ENCODE data around the gene ITGAX.
"Not testable (repeated sequence)": the region's sequence is repeated elsewhere in the genome, so short reads cannot be mapped to it uniquely, and the experiment has no call there.

ITGAX gene

DNA sequence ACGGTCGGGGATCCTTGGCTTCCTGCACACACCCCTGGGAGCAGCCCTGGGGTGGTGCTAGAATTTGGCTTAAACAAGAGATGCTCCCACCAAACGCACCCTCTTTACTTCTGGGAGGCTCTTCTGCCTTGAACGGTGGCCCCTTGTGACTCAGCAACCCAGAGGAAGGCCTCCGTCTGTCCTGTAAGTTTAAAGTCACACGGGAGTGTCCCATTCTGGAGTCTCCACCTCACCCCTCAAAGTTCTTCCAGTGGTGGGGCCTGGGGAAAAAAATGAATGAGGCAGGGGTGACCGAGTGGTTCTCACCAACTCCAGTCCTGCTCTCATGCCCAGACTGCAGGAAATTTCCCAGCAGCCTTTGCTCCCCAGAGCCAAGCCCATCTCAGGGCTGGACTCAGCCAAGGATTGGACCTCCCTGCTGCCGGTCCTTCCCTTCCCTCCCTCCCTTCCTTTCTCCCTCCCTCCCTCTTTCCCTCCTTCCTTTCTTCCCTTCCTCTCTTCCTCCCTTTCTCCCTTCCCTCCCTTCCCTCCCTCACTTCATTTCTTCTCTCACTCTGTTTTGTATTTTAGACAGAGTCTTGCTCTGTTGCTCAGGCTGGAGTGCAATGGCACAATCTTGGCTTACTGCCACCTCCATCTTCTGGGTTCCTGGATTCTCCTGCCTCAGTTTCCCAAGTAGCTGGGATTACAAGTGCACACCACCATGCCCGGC is 49.5 kb downstream of the ITGAX start:
- in situ Hi-C loops (cut with MboI; ENCODE audit: low sequenced_read_pairs), result no loop called here

DNA sequence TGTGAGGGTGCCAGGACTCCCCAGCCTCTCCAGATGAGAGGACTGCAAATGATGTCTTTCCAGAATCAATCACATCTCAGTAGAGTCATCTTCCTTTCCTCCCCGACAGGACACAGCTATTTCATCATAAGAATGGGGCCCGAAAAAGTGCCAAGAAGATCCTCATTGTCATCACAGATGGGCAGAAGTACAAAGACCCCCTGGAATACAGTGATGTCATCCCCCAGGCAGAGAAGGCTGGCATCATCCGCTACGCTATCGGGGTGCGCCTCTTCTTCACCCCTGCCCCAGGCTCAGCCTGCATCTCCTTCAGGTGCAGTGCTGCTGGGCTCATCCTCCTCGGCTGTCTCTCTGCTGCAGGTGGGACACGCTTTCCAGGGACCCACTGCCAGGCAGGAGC is 52.4 kb downstream of the ITGAX start:
- in situ Hi-C loops (cut with MboI; ENCODE audit: low sequenced_read_pairs), result no loop called here

DNA sequence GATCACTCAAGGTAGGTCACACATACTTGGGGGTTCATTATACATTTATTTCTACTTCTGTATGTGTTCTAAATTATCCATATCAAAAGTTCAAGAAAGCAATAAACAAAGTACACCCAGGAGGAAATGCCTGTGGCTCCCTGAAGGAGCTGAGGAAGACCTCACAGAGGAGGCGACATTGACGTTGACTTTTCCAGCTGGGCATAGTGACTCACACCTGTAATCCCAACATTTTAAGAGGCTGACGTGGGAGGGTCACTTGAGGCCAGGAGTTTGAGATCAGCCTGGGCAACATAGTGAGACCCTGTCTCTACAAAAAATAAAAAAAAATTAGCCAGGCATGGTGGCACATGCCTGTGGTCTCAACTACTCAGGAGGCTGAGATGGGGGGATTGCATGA is 54.5 kb downstream of the ITGAX start:
- in situ Hi-C loops (cut with MboI; ENCODE audit: low sequenced_read_pairs), result no loop called here

DNA sequence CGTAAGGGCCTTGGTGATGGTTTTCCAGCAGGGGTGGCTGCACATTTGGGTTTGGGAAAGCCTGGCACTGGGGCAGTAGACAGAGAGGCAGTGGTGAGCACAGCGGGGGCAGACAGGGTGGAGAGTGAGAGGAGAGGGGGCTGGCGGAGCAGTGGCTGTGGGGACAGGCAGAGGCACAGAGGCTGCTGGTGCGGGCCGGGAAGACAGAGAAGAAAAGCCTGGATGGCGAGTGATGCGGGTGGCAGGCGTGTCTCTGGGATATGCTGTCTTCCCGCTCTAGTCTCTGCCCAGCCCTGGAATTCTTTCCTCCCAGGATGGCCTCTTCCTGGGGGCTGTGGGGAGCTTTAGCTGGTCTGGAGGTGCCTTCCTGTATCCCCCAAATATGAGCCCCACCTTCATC is 55.1 kb downstream of the ITGAX start:
- in situ Hi-C loops (cut with MboI; ENCODE audit: low sequenced_read_pairs), result no loop called here

DNA sequence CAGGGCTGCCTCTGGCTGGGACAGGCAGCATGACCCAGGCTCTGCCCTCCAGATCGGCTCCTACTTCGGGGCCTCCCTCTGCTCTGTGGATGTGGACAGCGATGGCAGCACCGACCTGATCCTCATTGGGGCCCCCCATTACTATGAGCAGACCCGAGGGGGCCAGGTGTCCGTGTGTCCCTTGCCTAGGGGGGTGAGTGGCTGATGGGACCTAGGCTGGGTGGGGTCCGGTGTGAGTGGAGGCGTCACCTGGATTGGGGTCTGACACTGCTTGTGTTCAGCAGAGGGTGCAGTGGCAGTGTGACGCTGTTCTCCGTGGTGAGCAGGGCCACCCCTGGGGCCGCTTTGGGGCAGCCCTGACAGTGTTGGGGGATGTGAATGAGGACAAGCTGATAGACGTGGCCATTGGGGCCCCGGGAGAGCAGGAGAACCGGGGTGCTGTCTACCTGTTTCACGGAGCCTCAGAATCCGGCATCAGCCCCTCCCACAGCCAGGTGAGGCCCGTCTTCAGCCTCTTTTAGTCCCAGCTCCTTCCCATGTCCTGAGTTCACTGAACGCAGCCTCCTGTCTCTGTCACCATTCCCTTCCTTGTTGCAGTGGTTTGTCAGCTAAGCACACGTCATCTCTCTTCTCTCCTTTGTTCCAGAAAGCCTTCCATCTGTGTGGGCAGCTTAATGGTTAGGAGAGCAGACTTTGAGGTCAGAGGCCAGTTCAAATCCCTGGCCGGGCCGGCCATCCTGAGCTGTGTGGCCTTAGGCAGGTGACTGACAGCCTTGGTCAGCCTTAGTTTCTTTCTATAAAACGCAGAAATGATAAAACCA is 56.3 kb downstream of the ITGAX start:
- in situ Hi-C loops (cut with MboI; ENCODE audit: low sequenced_read_pairs), result no loop called here

DNA sequence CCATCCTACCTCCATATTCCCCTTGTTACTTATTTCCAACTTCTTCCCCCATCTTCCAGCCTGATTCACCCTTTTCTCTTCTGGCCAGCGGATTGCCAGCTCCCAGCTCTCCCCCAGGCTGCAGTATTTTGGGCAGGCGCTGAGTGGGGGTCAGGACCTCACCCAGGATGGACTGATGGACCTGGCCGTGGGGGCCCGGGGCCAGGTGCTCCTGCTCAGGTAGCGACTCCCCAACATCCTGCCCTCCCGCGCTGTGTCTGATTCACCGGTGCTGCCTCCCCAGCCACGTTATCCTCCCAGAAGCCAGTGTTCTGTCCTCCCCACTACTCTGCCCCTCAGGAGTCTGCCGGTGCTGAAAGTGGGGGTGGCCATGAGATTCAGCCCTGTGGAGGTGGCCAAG is 57.8 kb downstream of the ITGAX start:
- in situ Hi-C loops (cut with MboI; ENCODE audit: low sequenced_read_pairs), result no loop called here

DNA sequence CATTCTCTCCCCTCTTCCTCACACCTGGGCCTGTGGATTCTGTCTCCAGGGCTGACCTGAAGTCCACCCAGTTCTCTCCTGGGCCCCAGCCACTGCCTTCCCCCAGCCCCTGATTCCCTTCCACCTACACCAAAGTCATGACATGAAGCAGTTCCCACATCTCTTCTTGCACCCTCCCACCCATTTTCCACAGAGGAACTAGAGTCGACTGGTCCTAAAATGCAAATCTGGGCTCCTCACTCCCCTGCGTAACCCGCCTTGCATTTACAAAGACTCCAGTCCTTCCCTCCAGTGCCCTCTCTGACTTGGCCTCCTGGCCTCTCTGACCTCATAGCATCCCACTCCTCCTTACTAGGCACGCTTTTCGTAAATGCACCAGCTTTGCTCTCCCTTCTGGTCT is 58.4 kb downstream of the ITGAX start:
- in situ Hi-C loops (cut with MboI; ENCODE audit: low sequenced_read_pairs), result no loop called here

DNA sequence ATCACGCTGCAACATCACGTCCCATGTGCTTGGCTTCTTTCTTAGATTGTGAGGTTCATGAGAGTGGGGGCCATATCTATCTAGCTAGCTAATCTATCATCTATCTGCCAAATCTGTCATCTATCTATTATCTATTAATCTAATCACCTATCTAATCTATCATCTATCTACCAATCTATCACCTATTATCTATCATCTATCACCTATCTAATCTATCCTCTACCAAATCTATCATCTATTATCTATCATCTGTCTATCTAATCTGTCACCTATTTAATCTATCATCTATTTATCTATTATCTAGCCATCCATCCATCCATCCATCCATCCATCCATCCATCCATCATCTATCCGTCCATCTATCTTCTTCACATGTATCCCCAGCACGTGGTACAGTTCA is 59.0 kb downstream of the ITGAX start:
- in situ Hi-C loops (cut with MboI; ENCODE audit: low sequenced_read_pairs), result no loop called here

DNA sequence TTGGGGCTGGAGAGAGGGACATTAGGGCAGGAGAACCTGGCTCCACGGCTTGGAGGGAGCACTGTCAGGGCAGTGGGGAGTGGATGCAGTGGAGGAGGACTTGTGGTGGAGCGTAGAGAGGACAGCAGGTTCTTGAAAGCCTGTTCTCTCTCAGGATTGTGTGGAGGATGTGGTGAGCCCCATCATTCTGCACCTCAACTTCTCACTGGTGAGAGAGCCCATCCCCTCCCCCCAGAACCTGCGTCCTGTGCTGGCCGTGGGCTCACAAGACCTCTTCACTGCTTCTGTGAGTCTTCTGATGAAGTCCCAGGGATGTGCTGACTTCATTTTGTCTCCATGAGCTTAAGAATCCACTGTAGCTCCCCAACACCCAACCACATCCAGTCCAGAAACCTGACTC is 59.7 kb downstream of the ITGAX start:
- in situ Hi-C loops (cut with MboI; ENCODE audit: low sequenced_read_pairs), result no loop called here

DNA sequence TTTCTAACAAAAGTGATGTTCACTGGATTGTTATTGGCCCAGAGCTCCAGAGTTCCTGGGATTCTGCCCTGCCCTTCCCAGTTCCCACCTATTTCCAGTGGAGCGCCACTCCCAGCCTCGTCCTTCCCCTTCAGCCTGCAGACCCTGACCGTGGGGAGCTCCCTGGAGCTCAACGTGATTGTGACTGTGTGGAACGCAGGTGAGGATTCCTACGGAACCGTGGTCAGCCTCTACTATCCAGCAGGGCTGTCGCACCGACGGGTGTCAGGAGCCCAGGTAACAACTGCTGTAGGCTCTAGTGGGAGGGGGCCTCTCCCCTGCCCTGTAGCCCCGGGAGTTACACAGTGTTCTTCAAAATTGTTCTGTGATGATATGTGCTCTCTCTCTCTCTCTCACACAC is 61.4 kb downstream of the ITGAX start:
- in situ Hi-C loops (cut with MboI; ENCODE audit: low sequenced_read_pairs), result no loop called here

DNA sequence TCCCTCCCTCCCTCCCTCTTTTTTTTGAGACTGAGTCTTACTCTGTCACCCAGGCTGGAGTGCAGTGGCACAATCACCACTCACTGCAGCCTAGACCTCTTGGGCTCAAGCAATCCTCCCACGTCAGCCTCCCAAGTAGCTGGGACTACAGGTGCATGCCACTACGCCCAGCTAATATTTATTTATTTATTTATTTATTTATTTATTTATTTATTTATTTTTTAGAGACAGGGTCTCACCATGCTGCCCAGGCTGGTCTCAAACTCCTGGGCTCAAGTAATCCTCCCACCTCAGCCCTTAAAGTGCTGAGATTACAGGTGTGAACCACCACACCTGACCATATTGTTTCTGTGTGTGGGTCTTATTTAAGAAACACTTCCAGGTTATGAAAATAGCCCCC is 62.1 kb downstream of the ITGAX start:
- in situ Hi-C loops (cut with MboI; ENCODE audit: low sequenced_read_pairs), result not testable (repeated sequence)

DNA sequence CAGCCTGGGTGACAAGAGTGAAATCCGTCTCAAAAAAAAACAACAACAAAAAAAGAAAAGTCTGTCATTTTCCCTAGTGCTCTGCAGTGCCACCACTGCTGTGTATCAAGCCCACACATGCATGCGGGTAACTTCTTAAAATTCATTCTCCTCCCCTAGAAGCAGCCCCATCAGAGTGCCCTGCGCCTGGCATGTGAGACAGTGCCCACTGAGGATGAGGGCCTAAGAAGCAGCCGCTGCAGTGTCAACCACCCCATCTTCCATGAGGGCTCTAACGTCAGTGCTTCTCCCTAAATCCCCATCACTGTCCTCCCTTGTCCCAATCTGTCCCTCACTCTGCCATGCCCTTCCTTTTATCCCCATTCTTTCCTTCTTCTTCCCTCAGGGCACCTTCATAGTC is 62.9 kb downstream of the ITGAX start:
- in situ Hi-C loops (cut with MboI; ENCODE audit: low sequenced_read_pairs), result no loop called here

DNA sequence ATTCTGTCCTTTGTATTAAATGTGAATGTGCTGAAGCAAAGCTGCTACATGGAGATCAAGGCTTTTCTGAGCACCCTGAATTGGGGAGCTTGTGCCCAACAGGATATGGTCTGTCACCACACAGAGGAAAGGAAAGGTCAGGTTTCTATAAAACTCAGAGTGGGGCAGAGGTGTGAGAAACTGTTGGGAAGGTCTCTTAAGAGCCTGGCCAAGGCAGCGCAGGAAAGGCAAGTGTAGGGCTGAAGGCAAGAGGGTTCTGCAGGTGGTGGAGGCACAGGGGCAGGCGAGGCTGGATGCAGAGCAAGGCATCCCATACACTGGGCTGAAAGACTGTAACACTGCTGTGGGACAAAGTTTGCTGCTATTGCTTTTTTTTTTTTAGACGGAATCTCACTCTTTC is 65.1 kb downstream of the ITGAX start:
- in situ Hi-C loops (cut with MboI; ENCODE audit: low sequenced_read_pairs), result no loop called here

DNA sequence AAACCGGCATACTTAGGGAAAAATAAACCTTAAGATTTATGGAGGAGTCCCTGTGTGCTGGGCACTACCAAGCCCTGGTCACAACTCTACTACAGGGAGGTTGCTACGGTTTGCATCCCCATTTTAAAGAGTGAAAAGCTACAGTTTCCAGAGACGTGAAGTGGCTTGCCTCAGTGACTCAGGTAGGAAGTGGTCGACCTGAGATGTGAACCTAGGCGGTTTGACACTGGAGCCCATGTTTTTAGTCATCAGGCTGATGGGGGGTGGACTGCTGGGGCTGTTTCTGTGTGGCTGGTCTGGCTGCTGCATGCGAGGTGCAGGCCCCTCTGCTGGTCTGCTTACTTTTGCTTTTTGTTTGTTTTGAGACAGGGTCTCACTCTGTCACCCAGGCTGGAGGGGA is 66.6 kb downstream of the ITGAX start:
- in situ Hi-C loops (cut with MboI; ENCODE audit: low sequenced_read_pairs), result no loop called here

DNA sequence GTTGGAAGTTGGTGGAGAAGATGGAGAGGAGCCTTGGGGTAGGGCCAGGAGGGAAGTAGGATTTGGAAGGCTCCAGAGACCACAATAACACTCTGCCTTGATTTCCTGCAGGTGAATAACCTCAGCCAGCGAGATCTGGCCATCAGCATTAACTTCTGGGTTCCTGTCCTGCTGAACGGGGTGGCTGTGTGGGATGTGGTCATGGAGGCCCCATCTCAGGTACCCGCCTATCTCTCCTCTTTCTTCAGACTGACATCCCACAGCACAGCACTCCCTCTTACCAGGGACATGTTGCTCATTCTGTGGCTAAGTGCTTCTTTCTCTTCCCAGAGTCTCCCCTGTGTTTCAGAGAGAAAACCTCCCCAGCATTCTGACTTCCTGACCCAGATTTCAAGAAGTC is 68.3 kb downstream of the ITGAX start:
- in situ Hi-C loops (cut with MboI; ENCODE audit: low sequenced_read_pairs), result no loop called here

DNA sequence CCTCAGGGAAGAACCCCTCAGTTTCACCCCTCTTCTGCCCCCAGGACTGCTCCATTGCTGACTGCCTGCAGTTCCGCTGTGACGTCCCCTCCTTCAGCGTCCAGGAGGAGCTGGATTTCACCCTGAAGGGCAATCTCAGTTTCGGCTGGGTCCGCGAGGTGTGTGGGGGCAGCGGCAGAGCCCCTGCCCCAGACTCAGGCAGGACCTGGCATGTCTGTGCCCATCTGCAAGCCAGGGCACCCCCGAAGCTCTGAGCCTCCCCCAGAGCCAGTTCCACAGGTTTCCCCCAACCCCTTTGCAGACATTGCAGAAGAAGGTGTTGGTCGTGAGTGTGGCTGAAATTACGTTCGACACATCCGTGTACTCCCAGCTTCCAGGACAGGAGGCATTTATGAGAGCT is 68.8 kb downstream of the ITGAX start:
- in situ Hi-C loops (cut with MboI; ENCODE audit: low sequenced_read_pairs), result no loop called here

DNA sequence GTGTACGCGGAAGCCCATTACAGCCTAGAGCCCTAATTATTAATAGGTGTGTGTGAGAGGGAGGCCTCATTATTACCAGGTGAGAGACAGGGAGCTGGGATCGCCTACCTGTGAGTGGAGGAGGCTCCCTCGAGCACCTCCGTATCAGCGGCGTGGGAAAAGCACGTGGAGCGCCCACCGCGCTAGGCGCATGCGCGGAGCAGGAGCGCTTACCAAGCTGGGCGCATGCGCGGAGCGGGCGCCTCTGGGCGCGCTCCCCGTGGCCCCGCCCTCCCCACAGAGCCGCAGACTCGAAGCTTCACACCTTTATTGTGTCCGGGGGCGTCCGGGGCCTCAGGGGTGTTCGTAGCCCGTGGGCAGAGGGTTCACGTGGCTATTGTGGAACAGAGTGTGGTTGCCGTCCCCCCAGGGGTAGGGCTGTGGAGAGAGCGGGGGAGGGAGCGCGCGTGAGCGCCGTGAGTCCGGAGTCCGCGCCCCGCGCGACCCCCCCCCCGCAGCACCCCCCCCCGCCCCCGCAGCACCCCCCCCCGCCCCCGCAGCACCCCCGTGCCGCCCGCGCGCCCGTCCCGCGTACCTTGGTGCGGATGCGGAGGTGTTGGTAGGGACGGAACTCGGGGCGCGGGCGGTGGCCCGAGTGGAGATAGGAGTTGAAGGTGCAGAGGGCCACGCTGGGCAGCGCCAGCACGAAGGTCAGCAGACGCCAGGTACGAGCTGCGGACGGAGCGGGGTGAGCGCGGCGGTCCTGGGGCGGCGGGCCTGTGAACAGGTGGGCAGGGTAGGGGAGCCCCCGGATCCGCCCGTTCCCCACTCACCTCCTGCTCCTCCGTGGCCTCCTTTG is 72.7 kb downstream of the ITGAX start:
- in situ Hi-C loops (cut with MboI; ENCODE audit: low sequenced_read_pairs), result loop anchor here (25.0 kb wide), 1 partner anchor 465 kb away; the partner anchor contains the start of gene SETD1A

DNA sequence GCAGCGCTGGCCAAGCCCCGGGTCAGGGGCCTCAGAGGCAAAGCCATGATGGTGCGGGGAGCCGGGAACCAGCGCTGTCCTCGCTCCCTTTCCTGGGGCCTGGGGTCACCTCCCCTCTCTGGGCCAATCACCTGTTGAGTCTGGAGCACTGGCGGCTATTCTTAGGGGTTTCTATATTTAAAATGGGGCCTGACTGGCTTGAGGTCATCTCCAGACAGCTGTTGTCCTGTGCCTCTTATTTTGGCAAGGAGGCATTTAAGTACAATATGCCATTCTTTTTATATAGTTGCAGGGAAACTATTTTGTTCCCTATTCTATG is 73.3 kb downstream of the ITGAX start, which contains the start of gene COX6A2:
Gene COX6A2, minus strand, starts transcription at position 82 of the 319 bp plus-strand sequence. Its CDS starts 35 bp downstream, at position 47.
- in situ Hi-C loops (cut with MboI; ENCODE audit: low sequenced_read_pairs), result loop anchor here (25.0 kb wide), 1 partner anchor 466 kb away; the partner anchor contains the start of gene SETD1A

DNA sequence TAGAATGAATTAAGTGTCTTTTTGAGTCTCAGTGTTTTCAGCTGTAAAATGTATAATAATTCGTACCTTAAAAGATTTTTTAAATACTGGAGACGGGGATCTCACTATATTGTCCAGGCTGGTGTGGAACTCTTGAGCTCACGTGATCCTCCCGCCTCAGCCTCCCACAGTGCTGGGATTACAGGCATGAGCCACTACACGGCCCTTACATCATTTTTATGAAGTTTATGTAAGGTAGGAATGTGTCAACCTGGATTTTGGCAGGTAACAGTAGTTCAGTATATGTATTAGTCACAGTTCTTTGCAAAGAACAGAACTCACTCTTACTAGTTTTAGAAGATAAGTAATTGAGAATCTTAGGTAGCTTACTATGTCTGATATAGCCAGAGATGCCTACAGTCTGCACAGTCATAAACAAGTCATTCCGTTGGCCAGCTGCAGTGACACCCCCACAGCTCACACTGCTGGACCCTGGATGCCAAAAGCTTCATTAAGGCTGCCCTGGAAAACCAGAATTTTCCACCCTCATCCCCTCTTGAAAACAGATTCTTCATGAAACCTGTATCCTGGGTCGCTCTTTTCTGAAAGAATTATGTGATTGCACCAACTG is 73.8 kb downstream of the ITGAX start:
- in situ Hi-C loops (cut with MboI; ENCODE audit: low sequenced_read_pairs), result loop anchor here (25.0 kb wide), 1 partner anchor 466 kb away; the partner anchor contains the start of gene SETD1A

DNA sequence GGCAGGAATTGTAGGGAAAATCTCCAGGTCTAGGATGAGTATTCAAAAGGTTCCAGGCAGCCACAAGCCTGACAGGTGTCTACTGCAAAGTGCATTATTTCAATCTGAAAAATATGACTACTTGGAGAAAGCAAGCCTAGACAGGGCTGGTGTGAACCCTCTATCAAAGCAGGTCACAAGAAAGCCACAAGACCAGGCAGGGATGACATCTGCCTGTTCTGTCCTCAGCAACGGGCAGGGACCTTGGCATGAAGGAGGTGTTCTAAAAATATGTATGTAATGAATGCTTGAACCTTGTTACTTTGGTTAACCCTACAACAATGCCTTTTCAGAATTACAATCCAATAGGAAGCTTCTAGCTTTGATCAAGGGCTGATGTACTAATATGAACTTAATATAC is 74.3 kb downstream of the ITGAX start:
- in situ Hi-C loops (cut with MboI; ENCODE audit: low sequenced_read_pairs), result loop anchor here (25.0 kb wide), 1 partner anchor 467 kb away; the partner anchor contains the start of gene SETD1A

DNA sequence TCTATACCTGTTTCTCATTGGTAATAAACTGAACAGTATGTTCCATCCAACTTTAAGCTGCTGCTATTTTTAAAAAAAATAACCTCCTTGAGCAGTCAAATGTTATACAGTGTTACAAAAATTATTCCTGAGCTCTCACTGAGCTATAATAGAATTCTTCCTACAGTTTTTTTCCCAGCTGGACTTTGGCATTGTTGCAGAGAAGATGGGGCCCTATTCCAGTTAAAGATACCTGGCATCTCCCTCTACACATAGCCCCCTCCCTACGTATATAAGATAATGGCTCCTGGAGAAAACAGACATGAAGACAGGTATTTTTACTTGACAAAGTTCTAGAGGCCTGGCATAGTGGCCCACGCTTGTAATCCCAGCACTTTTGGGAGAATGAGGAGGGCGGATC is 74.8 kb downstream of the ITGAX start:
- in situ Hi-C loops (cut with MboI; ENCODE audit: low sequenced_read_pairs), result loop anchor here (25.0 kb wide), 1 partner anchor 467 kb away; the partner anchor contains the start of gene SETD1A
